Measurements from ENCODE around the gene ACIN1. TPM values are rescaled to one million over a fixed set of nuclear protein-coding genes. Genes with fewer than 3 reads are reported as not detected.

The ACIN1 gene
- total RNA-seq, 1 donor from 2014 or later, result 163 TPM

DNA sequence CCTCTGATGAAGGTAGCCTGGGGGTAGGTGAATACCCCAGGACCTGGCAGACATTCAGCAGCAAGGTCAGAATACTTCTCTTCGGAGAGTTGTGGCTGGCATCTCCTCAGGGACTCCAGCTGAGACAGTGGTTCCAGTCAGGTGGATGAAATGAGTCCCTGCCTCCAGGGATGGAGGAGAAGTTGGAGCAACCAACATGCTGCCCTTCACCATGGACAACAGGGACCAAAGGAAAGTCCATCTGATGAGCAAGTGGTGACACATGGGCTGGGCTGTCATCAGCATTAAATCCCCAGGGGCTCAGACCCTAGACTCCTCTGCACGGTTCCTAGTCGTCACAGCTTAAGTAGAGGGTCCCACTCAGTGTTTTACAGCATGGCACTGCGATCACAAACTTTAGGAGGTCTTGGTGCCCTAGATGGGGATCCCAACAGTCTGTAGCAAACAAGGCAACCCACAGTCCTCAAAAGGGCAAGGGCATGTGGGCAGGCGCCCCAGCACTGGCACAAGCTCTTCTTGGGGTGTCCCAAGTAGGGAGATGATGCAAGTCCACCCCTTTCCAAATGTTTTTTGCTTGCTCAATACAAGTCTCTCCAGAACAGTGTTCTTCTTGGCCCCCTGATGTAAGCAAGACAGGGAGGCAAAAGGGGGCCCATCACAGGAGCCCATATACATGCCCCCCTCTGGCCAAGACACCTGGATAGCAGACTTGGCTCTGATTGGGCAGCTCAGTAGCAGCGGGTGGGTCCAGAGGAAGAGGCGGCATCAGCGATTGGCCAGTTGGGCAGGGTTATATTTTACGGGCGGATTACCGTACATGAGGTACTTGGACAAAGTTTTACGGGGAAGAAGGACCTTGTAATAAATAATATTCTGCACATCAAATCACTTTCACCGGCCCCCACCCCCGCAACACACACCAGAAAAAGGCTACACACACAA is 26.8 kb downstream of the ACIN1 start:
- TF ChIP-seq, protein P1, sequence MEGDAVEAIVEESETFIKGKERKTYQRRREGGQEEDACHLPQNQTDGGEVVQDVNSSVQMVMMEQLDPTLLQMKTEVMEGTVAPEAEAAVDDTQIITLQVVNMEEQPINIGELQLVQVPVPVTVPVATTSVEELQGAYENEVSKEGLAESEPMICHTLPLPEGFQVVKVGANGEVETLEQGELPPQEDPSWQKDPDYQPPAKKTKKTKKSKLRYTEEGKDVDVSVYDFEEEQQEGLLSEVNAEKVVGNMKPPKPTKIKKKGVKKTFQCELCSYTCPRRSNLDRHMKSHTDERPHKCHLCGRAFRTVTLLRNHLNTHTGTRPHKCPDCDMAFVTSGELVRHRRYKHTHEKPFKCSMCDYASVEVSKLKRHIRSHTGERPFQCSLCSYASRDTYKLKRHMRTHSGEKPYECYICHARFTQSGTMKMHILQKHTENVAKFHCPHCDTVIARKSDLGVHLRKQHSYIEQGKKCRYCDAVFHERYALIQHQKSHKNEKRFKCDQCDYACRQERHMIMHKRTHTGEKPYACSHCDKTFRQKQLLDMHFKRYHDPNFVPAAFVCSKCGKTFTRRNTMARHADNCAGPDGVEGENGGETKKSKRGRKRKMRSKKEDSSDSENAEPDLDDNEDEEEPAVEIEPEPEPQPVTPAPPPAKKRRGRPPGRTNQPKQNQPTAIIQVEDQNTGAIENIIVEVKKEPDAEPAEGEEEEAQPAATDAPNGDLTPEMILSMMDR (IDR thresholded peaks at IDR 0.05), result no peak
- DNase-seq (no peak), ATAC-seq (no peak)
- Histone ChIP-seq H3K4me1 (peaks cover 36% of the 10 kb centered on the region), H3K36me3 (peaks cover 78% of the 10 kb centered on the region), H3K27me3 (ENCODE audit: low read depth) (no peaks in the 10 kb centered on the region), H3K27ac (no peak overlapping the region), H3K4me3 (no peak overlapping the region), H3K9me3 (no peaks in the 10 kb centered on the region)
- intact Hi-C loops (cut with DNase I), result no loop called here

DNA sequence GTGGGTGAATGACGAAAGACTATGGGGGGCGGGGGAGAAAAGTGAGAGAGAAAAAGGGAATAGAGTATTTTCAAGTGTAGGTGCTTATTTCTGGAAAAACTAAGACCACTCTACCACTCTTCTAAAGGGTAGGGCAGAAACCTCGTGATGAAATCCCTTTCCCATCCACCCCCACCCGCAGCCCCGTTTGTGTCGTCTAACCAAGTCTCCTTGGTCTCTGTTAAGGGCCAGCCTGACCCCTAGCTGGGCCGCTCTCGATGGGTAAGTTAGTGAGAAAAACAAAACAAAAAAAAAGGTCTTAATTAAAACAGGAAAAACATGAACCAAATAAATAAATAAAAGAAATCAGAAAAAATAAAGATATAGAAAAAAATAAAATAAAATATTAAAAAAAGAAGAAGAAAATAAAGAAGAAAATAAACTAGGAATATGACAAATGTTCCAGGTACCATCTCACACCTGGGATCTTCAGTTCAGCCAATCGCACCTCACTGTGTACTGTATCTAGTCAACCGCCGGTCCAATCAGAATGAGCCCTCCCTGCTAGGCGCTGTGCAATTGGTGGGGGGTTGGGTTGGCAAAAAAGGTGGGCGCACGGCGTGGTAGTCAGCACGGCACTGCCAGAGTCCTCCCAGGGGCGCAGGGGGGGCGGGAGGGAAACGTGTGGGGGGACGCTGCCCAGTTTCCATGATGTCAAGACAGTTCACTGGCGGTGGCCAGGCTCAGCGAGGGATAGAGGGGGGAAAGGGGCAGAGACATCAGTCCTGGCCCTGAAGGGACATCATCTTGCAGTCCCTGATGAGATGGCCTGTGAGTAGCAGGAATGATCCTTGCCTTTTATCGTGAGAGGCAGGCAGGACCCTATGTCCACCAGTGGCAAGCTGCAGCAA is 27.8 kb downstream of the ACIN1 start:
- Histone ChIP-seq H3K36me3 (peaks cover 78% of the 10 kb centered on the region), H3K4me3 (no peak overlapping the region), H3K27ac (no peak overlapping the region), H3K27me3 (ENCODE audit: low read depth) (no peaks in the 10 kb centered on the region), H3K4me1 (peaks cover 37% of the 10 kb centered on the region), H3K9me3 (no peaks in the 10 kb centered on the region)
- intact Hi-C loops (cut with DNase I), result no loop called here
- ATAC-seq (no peak), DNase-seq (no peak)
- TF ChIP-seq, protein P1 (IDR thresholded peaks at IDR 0.05), result no peak

DNA sequence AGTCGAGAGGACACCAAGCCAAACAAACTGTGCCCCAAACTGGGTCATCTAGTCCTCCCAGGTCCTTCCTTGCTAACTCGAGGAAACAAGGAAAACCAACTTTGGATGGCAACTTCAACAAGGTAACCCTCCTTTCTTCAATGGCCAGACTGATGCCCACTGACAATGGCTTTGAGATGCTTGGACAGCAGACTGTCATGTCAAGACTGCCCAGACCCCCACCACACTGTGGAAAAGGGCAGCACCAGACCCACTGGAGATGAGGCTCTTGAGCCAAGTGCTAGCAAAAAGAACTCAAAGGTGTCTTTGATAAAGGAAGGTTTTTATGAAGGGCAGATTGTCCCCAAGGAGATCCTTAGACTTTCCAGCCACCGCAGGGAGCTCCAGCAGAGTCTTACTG is 28.6 kb downstream of the ACIN1 start:
- intact Hi-C loops (cut with DNase I), result no loop called here
- ATAC-seq (no peak), DNase-seq (no peak)
- H3K4me3 ChIP-seq, result no peak overlapping the region
- TF ChIP-seq, protein P1 (IDR thresholded peaks at IDR 0.05), result no peak
- no peaks in the 10 kb centered on the region for H3K27me3 ChIP-seq (ENCODE audit: low read depth)
- no peak overlapping the region for H3K27ac ChIP-seq
- no peaks in the 10 kb centered on the region for H3K9me3 ChIP-seq
- peaks cover 33% of the 10 kb centered on the region for H3K4me1 ChIP-seq
- peaks cover 81% of the 10 kb centered on the region for H3K36me3 ChIP-seq

DNA sequence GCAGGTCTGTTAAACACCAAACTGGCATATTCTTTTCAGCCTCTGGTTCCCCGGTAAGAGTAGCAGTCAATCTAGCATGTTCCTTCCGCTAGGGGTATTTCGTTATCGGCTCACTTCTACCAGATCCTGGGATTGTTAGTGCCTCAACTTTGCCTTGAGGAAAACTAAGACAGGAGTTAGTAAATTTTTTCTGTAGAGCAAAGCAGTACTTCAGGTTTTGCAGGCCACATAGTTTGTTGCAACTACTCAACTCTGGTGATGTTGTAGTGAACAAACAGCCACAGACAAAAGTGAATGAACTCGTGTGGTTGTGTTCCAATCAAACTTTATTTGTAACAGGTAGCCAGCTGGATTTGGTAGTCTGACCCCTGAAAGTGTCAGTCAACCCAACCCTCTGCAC is 31.3 kb downstream of the ACIN1 start:
- ATAC-seq, result no peak
- Histone ChIP-seq H3K9me3 (no peaks in the 10 kb centered on the region), H3K27ac (no peak overlapping the region), H3K4me3 (no peak overlapping the region), H3K4me1 (peaks cover 13% of the 10 kb centered on the region), H3K36me3 (peaks cover 100% of the 10 kb centered on the region), H3K27me3 (ENCODE audit: low read depth) (no peaks in the 10 kb centered on the region)
- TF ChIP-seq, protein P1 (IDR thresholded peaks at IDR 0.05), result no peak
- intact Hi-C loops (cut with DNase I), result no loop called here
- no peak for DNase-seq

DNA sequence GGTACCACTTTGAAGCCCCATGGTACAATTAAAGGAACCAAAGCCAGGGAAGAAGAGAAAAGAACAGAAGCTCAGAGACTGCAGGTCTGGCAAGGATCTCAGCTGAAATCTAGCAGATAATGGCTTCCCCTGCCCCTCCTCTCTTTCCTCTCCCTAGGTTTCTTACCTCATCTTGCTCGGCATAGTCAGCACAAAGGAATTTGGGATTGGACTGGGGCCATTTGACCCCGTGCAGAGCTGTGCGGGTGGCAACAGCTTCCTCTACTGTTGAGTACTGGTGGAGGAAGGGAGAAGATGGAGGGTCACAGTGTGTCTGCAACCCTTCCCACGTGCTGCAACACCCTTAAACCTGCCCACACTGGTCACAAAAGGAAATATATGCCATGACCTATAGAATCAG is 32.9 kb downstream of the ACIN1 start:
- intact Hi-C loops (cut with DNase I), result no loop called here
- Histone ChIP-seq H3K4me1 (peaks cover 10% of the 10 kb centered on the region), H3K27ac (no peak overlapping the region), H3K27me3 (ENCODE audit: low read depth) (no peaks in the 10 kb centered on the region), H3K9me3 (no peaks in the 10 kb centered on the region), H3K4me3 (no peak overlapping the region), H3K36me3 (peaks cover 85% of the 10 kb centered on the region)
- DNase-seq (no peak), ATAC-seq (peak; percentile 28 to 43)
- TF ChIP-seq, protein P1 (IDR thresholded peaks at IDR 0.05), result no peak
